HG02571 (cell line): Measurements from ENCODE around the gene ZNF273.
A peak's percentile ranks its signal among the peaks of the same experiment; 100 is the strongest.
"Not testable (repeated sequence)": the region's sequence is repeated elsewhere in the genome, so short reads cannot be mapped to it uniquely, and the experiment has no call there.

ENCODE experiments used
- ATAC-seq: cut with Tn5 transposase; IDR thresholded peaks from one replicate; pipeline ENCODE4 v1.9.1; 2021; ENCODE audit warnings: mild to moderate bottlenecking, moderate library complexity; ENCODE audit not compliant: unreplicated experiment

Gene ZNF273

GRCh38 chr7:64902806-64903721 is at the start of gene ZNF273:
ZNF273 (plus strand) TSS chr7:64903273; CDS start chr7:64903318, 45 bp downstream.
- ATAC-seq: peak; percentile 100

- no peak for ATAC-seq
Measured at GRCh38 chr7:64853679-64854078, 49.4 kb upstream of the ZNF273 start.

- no peak for ATAC-seq
Measured at GRCh38 chr7:64854969-64855368, 48.1 kb upstream of the ZNF273 start.

- no peak for ATAC-seq
Measured at GRCh38 chr7:64863021-64863420, 40.1 kb upstream of the ZNF273 start.

- ATAC-seq: not testable (repeated sequence)
Measured at GRCh38 chr7:64863530-64863929, 39.5 kb upstream of the ZNF273 start.

GRCh38 chr7:64863969-64864368 is 39.1 kb upstream of the ZNF273 start:
- no peak for ATAC-seq

- no peak for ATAC-seq
Measured at GRCh38 chr7:64867863-64868440, 35.1 kb upstream of the ZNF273 start.

- ATAC-seq: no peak
Measured at GRCh38 chr7:64868499-64868898, 34.6 kb upstream of the ZNF273 start.

- no peak for ATAC-seq
Measured at GRCh38 chr7:64869121-64869725, 33.9 kb upstream of the ZNF273 start.

GRCh38 chr7:64869912-64870562 is 33.0 kb upstream of the ZNF273 start:
- no peak for ATAC-seq

- ATAC-seq: no peak
Measured at GRCh38 chr7:64870656-64871055, 32.4 kb upstream of the ZNF273 start.

GRCh38 chr7:64871761-64872160 is 31.3 kb upstream of the ZNF273 start:
- ATAC-seq: no peak

GRCh38 chr7:64872351-64873154 is 30.5 kb upstream of the ZNF273 start:
- ATAC-seq: no peak

GRCh38 chr7:64873155-64873500 is 29.9 kb upstream of the ZNF273 start:
- no peak for ATAC-seq

GRCh38 chr7:64873517-64873916 is 29.6 kb upstream of the ZNF273 start:
- ATAC-seq: no peak

- no peak for ATAC-seq
Measured at GRCh38 chr7:64874114-64874513, 29.0 kb upstream of the ZNF273 start.

- ATAC-seq: no peak
Measured at GRCh38 chr7:64874562-64875250, 28.4 kb upstream of the ZNF273 start.

- ATAC-seq: no peak
Measured at GRCh38 chr7:64875258-64875657, 27.8 kb upstream of the ZNF273 start.

GRCh38 chr7:64875658-64876406 is 27.2 kb upstream of the ZNF273 start:
- no peak for ATAC-seq
